ENCODE results near the gene CYB561D2. TPM values are rescaled to one million over a fixed set of nuclear protein-coding genes. Genes with fewer than 3 reads are reported as not detected.
A peak's percentile ranks its signal among the peaks of the same experiment; 100 is the strongest.

CYB561D2 gene
- total RNA-seq, 2 donors from 2014 or later: 36.9 to 38.2 TPM

DNA sequence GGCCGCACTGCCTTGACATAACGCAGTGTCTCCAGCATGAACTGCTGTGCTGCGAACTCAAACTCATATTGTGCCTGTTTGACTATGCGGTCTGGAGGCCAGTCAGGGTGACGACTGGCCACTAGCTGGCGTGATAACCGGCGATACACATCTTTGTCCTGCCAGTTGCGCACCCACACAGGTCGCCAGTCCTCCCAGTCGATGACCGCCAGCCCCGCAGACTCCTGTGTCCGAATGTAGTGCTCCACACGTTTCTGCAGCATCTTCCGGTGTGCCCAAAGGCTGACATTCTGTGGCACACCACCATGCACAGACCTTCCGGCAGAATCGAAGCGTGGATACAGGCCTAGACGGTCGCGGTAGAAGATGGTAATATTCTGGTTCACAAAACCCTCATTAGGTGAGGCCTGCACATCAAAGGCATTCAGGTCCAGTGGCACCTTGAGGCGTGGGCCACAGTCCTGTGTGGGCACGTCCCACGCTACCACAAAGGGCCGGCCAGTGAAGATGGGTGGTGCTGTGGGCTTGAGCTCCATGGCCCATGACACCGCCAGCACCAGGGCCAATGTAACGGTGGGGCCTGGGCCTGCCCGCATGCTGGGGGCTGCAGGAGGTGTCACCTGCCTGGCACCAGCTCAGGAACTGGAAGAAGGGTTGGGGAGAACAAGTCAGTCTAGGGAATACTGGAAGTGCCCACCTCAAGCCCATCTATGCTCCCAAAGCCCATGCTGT lies 30.6 kb upstream of the CYB561D2 start:
- no peak for ATAC-seq
- Mint-ChIP-seq H3K36me3 (no peaks in the 10 kb centered on the region), H3K27ac (peak overlapping the region; percentile 50 to 87), H3K27me3 (no peaks in the 10 kb centered on the region), H3K9me3 (no peaks in the 10 kb centered on the region), H3K4me1 (ENCODE audit: low read depth in 2 of 2) (peaks cover 22 to 41% of the 10 kb centered on the region in 2 donors), H3K4me3 (peak overlapping the region; percentile 79)
- DNase-seq (ENCODE audit: low spot score): peak; percentile 52

DNA sequence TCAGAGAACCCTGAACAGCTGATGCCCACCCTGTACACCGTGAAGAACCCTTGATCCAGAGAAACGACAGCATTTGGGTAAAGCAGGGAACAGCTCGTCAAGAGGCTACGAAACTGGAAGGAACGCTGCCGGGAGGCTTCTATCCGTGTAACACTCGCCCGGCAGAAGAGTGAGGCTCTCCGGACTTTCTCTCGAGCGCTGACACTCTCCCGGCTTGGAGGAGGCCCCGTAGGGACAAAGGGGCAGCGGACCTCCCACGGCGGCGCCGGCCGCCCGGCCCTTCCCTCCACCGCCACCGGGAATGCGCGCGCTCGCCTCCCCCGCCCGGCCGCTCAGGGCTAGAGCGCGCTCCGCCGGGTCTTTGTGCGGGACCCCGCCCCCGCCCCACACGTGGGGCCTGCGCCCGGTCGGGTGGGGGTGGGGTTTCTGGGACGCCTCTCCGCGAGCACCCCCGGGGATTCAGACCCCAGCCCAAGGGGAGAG lies 29.8 kb upstream of the CYB561D2 start:
- Mint-ChIP-seq H3K4me1 (ENCODE audit: low read depth in 2 of 2) (peaks cover 22 to 37% of the 10 kb centered on the region in 2 donors), H3K27me3 (no peaks in the 10 kb centered on the region), H3K9me3 (no peaks in the 10 kb centered on the region), H3K4me3 (peak overlapping the region; percentile 79), H3K27ac (peak overlapping the region; percentile 84 to 87), H3K36me3 (no peaks in the 10 kb centered on the region)
- peak; percentile 75 to 83 for ATAC-seq
- peak; percentile 80 for DNase-seq (ENCODE audit: low spot score)

DNA sequence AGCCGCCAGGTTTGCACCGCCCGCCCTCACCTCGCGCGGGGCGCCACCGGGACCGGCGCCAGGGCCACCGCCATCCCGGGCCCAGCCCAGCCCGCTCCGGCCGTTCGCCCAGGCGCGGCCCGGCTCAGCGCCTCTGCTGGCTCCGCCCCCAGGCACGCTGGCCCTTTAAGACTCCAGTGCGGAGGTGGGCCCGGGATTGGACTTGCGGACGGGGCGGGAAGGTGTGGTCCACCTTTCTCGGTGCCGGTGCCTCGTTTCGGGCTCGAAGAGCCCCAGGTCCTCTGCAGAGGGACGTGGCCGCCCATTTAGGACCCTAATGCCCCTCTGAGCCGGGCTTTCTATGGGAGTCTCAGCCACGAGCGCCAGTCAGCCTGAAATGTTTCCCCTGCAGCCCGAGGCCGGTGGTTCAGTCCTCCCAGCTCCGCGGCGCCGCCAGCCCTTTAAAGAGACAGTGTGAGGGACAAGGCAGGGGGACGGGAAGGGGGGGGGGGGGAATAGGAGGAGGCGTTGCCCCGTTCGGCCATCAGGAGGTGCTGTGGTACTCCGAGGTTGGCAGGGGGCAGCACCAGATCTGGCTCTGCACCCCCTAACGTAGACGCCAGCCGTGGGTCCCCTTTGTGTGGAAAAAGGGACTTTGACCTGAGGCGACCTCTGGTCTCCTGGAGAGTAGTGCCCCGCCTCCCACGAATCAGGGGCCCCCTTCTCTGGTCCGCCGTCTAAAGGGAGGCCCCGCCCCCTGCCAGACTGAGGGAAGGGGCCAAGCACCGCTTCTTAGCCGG lies 29.1 kb upstream of the CYB561D2 start:
- DNase-seq (ENCODE audit: low spot score) (peak; percentile 91), ATAC-seq (peak; percentile 90 to 92)
- H3K27ac Mint-ChIP-seq: peak overlapping the region; percentile 84 to 90
- peak overlapping the region; percentile 75 for H3K4me3 Mint-ChIP-seq
- H3K9me3 Mint-ChIP-seq: no peaks in the 10 kb centered on the region
- H3K4me1 Mint-ChIP-seq (ENCODE audit: low read depth in 2 of 2): peaks cover 18 to 34% of the 10 kb centered on the region in 2 donors
- no peaks in the 10 kb centered on the region for H3K36me3 Mint-ChIP-seq
- no peaks in the 10 kb centered on the region for H3K27me3 Mint-ChIP-seq

GRCh38 chr3:50322115-50322385 lies 28.6 kb upstream of the CYB561D2 start:
- DNase-seq (ENCODE audit: low spot score) (no peak), ATAC-seq (no peak)
- Mint-ChIP-seq H3K27me3 (no peaks in the 10 kb centered on the region), H3K27ac (no peak overlapping the region), H3K9me3 (no peaks in the 10 kb centered on the region), H3K4me1 (ENCODE audit: low read depth in 2 of 2) (peaks cover 15 to 33% of the 10 kb centered on the region in 2 donors), H3K4me3 (no peak overlapping the region), H3K36me3 (no peaks in the 10 kb centered on the region)

DNA sequence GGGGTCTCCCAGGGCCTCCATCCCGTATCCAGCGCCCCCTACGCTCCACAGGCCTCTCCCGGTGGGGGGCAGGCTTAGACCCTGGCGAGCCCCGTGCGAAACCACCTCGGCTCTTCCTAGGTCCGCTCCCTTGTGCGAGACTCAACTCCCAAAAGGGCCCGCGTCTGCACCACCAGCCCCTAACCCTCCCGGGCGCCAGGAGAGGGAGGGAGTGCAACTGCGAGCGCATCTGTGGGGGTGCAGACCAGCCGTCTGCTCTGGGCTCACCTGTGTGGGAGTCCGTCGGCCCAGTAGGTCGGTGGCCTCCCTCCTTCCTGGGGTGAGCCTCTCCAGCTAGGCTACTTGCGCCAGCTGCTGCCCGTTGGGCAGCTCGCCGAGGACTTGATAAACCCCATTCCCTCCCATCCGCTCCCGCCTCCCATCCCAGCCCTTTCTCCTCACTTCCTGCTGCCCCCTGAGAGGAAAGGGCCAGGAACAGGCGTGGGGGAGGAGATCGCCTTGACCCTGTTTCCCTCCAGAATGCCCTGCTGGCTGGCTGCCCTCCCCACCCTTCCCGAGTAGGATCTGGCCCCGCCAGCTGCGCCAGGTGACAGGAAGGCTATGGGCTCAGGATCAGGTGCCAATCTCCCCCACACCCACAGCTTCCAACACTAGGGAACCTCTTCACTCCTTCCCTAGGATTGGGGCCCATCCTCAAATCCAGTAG lies 28.1 kb upstream of the CYB561D2 start, which contains the start of gene HYAL2:
Gene HYAL2 (minus strand): TSS at position 360 of the 706 bp plus-strand sequence. CDS start 2,256 bp downstream, outside the sequence.
- H3K27ac Mint-ChIP-seq: peak within 1 kb of the TSS; percentile 84 to 90
- DNase-seq (ENCODE audit: low spot score) (no peak), ATAC-seq (no peak)
- H3K36me3 Mint-ChIP-seq: no peaks in the 10 kb centered on the region
- H3K4me1 Mint-ChIP-seq (ENCODE audit: low read depth in 2 of 2): peaks cover 15 to 33% of the 10 kb centered on the region in 2 donors
- H3K27me3 Mint-ChIP-seq: no peaks in the 10 kb centered on the region
- no peaks in the 10 kb centered on the region for H3K9me3 Mint-ChIP-seq
- peak within 1 kb of the TSS; percentile 75 for H3K4me3 Mint-ChIP-seq

DNA sequence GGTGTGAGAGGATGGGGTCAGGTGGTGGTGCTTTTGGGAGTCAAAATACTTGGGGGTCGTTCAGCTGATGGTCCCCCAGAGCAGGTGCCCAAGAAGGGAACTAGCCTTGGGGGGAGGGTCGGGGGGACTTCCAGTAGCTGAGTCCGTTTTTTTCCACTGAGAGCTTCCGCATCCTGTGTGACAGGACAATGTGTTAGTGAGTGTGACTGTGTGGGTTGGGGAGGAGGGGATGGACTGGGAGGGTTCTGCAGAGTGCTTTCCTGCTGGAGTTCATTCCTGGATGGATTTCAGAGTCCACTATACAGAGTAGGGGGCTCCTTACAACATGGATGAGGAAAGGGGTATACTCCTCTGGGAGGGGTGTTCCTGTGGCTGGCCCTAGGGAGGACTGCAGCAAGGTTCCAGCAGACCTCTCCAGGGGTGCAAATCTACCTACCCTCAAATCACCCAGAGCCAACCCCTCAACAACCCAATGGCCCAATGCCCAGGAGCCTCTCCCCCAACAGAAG lies 27.5 kb upstream of the CYB561D2 start:
- peak overlapping the region in 1 of 2 donors; percentile 63 for H3K27ac Mint-ChIP-seq
- H3K36me3 Mint-ChIP-seq: no peaks in the 10 kb centered on the region
- DNase-seq (ENCODE audit: low spot score) (no peak), ATAC-seq (no peak)
- H3K4me1 Mint-ChIP-seq (ENCODE audit: low read depth in 2 of 2): peaks cover 15 to 36% of the 10 kb centered on the region in 2 donors
- H3K9me3 Mint-ChIP-seq: no peaks in the 10 kb centered on the region
- peak overlapping the region; percentile 27 for H3K4me3 Mint-ChIP-seq
- H3K27me3 Mint-ChIP-seq: no peaks in the 10 kb centered on the region

DNA sequence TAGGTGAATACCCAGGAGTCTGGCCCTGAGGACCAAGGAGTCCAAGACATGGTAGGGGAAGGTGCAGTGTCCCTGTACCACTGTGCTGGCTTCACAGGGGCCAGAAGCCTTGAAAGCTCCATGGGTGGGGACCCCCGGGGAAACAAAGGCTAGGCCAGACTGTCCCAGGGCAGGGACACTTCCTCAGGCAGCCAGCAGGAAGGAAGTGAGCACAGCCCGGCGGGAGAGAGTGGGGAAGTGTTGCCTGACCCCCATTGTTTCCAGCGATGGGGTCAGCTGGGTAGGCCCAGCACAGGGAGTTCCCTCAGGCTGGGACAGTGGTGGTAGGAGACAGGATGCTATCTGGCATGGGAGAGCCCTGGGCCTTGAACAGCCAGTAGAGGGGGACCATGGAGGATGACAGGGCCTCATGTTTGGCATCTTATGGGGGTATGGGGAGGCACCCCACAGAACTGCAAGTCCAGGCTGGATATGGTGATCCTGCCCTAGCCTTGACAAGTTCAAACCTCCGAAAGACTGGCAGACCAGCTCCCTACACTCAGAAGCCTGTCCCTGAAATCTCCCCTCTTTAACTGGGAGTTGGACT lies 27.0 kb upstream of the CYB561D2 start:
- peak overlapping the region in 1 of 2 donors; percentile 63 for H3K27ac Mint-ChIP-seq
- peaks cover 15 to 37% of the 10 kb centered on the region in 2 donors for H3K4me1 Mint-ChIP-seq (ENCODE audit: low read depth in 2 of 2)
- H3K4me3 Mint-ChIP-seq: no peak overlapping the region
- H3K27me3 Mint-ChIP-seq: no peaks in the 10 kb centered on the region
- no peaks in the 10 kb centered on the region for H3K36me3 Mint-ChIP-seq
- no peaks in the 10 kb centered on the region for H3K9me3 Mint-ChIP-seq
- DNase-seq (ENCODE audit: low spot score) (peak; percentile 37), ATAC-seq (no peak)

DNA sequence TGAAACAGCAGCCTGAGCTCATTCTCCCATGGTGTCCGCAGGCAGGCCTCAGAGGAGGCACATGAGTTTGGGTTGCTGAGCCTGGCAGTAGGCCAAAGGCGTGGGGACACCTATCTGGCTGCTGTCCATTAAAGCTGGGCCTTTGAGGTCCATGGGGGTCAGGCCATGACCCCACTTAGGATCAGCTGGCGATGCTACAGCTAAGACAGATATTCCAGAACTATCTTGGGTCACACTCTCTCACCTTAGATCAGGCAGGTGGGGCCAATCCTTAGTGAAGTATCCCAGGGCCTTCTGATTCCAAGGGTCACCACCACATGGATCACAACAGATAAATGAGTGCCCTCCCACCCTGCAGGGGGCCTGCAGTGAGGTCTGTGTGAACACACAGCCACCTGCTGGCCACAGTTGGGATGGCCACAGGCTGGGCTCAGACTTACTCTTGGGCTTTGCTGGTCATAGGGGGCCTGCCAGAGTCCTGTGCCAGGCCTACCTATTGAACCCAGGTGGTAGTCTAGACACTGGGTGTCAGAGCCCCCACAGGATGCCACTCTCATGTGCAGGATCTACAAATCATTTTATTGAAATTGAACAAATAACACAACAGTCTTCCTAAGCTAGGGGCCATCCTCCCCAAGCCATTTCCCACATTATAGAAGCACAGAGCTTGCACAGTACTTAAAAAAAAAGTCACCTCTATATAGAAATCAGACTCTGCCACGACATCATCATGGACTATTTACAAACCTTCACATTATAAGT lies 26.1 kb upstream of the CYB561D2 start:
- Mint-ChIP-seq H3K4me3 (no peak overlapping the region), H3K27me3 (no peaks in the 10 kb centered on the region)

GRCh38 chr3:50325113-50325480 lies 25.6 kb upstream of the CYB561D2 start:
- no peak overlapping the region for H3K27ac Mint-ChIP-seq
- H3K9me3 Mint-ChIP-seq: no peaks in the 10 kb centered on the region

More for the DNA sequence above, 26.1 kb upstream of the CYB561D2 start:
- H3K9me3 Mint-ChIP-seq: no peaks in the 10 kb centered on the region
- DNase-seq (ENCODE audit: low spot score) (peak; percentile 62), ATAC-seq (no peak)
- peaks cover 9 to 30% of the 10 kb centered on the region in 2 donors for H3K4me1 Mint-ChIP-seq (ENCODE audit: low read depth in 2 of 2)
- no peaks in the 10 kb centered on the region for H3K36me3 Mint-ChIP-seq
- H3K27ac Mint-ChIP-seq: no peak overlapping the region

DNA sequence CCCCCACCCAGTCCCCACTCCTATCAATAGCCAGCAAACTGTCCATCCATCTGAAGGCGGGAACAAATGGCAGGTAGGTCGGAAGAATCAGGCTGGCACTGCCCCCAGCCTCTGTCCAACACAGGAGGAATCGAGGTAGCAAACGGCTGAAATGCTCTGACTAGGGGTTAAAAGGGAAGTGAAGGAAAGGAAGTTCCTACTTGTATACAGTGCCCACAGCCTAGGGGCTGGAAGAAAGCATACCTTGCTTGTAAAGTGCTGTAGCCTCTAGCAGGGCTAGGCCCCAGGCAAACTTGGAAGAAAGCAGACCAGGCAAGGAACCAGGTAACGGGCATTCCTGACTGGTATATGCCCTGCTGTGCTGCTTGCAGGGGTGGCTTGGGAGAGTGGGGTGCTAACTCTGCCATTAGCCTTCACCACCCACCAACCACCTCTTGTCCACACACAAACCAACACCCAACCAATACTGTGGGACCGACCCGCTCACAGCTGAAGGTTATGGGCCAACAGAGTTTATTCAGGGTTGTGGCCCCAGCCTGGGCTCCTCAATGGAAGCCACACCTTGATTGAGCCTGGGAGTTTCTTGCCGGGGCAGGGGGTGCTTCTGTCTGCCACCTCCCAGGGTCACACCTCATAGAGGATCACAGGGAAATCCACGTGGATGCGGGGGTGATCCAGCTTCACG lies 25.0 kb upstream of the CYB561D2 start:
- Mint-ChIP-seq H3K36me3 (no peaks in the 10 kb centered on the region), H3K4me1 (ENCODE audit: low read depth in 2 of 2) (peaks cover under 1 to 21% of the 10 kb centered on the region in 2 donors), H3K4me3 (no peak overlapping the region), H3K9me3 (no peaks in the 10 kb centered on the region), H3K27ac (no peak overlapping the region), H3K27me3 (no peaks in the 10 kb centered on the region)
- ATAC-seq (no peak), DNase-seq (ENCODE audit: low spot score) (no peak)

More at GRCh38 chr3:50325113-50325480, 25.6 kb upstream of the CYB561D2 start:
- no peaks in the 10 kb centered on the region for H3K27me3 Mint-ChIP-seq
- H3K4me3 Mint-ChIP-seq: no peak overlapping the region
- DNase-seq (ENCODE audit: low spot score): no peak
- no peak for ATAC-seq
- peaks cover 6 to 27% of the 10 kb centered on the region in 2 donors for H3K4me1 Mint-ChIP-seq (ENCODE audit: low read depth in 2 of 2)
- H3K36me3 Mint-ChIP-seq: no peaks in the 10 kb centered on the region

GRCh38 chr3:50326182-50326541 lies 24.5 kb upstream of the CYB561D2 start:
- Mint-ChIP-seq H3K4me3 (no peak overlapping the region), H3K27ac (peak overlapping the region in 1 of 2 donors; percentile 89), H3K36me3 (no peaks in the 10 kb centered on the region), H3K9me3 (no peaks in the 10 kb centered on the region), H3K4me1 (ENCODE audit: low read depth in 2 of 2) (peaks cover 0 to 20% of the 10 kb centered on the region in 2 donors), H3K27me3 (no peaks in the 10 kb centered on the region)
- no peak for DNase-seq (ENCODE audit: low spot score)
- no peak for ATAC-seq

GRCh38 chr3:50327129-50327528 lies 23.5 kb upstream of the CYB561D2 start:
- H3K4me3 Mint-ChIP-seq: peak overlapping the region; percentile 81
- no peaks in the 10 kb centered on the region for H3K27me3 Mint-ChIP-seq
- no peak for ATAC-seq

More at GRCh38 chr3:50327129-50327528, 23.5 kb upstream of the CYB561D2 start:
- peaks cover 0 to 20% of the 10 kb centered on the region in 2 donors for H3K4me1 Mint-ChIP-seq (ENCODE audit: low read depth in 2 of 2)
- H3K36me3 Mint-ChIP-seq: no peaks in the 10 kb centered on the region
- H3K9me3 Mint-ChIP-seq: no peaks in the 10 kb centered on the region
- H3K27ac Mint-ChIP-seq: peak overlapping the region; percentile 64 to 89
- peak; percentile 37 for DNase-seq (ENCODE audit: low spot score)
